Neural cell (in vitro differentiated cells): Measurements from ENCODE around the gene ADARB2. TPM values are rescaled to one million over a fixed set of nuclear protein-coding genes. Genes with fewer than 3 reads are reported as not detected.

ENCODE experiments used
- H2AFZ ChIP-seq: fragments of 200-600, 300-800 bp; sonication (generic), shearing (Covaris generic); 2 replicates; pipeline ENCODE4 v1.6.0; 2014; ENCODE audit warnings: low read depth, mild to moderate bottlenecking, antibody characterized with exemption, low read length, moderate library complexity
- H3F3A ChIP-seq: fragments of 200-600 bp; shearing (Covaris generic); 2 replicates; pipeline ENCODE4 v1.6.1; 2016; ENCODE audit warnings: mild to moderate bottlenecking, moderate library complexity, mixed read lengths, antibody characterized with exemption, low read length; ENCODE audit not compliant: insufficient read depth, poor library complexity, severe bottlenecking
- H3K27ac ChIP-seq: fragments of 200-600, 300-800 bp; sonication (generic), shearing (Covaris generic); 2 replicates; pipeline ENCODE4 v1.5.1; 2014; ENCODE audit warnings: mild to moderate bottlenecking, low read length, moderate library complexity
- H3K27me3 ChIP-seq: fragments of 300-800, 200-600 bp; sonication (generic), shearing (Covaris generic); 2 replicates; pipeline ENCODE4 v1.6.0; 2014; ENCODE audit warnings: mild to moderate bottlenecking, low read depth, low read length, moderate library complexity; ENCODE audit not compliant: insufficient read depth
- H3K36me3 ChIP-seq: fragments of 300-800, 200-600 bp; sonication (generic), shearing (Covaris generic); 2 replicates; pipeline ENCODE4 v1.5.1; 2014; ENCODE audit warnings: mild to moderate bottlenecking, antibody characterized with exemption, low read length, moderate library complexity; ENCODE audit not compliant: insufficient read depth
- H3K4me2 ChIP-seq: fragments of 300-800, 200-600 bp; sonication (generic), shearing (Covaris generic); 2 replicates; pipeline ENCODE4 v1.6.0; 2014; ENCODE audit warnings: mild to moderate bottlenecking, low read length
- H3K4me3 ChIP-seq: fragments of 300-800, 200-600 bp; sonication (generic), shearing (Covaris generic); 2 replicates; pipeline ENCODE4 v1.5.1; 2014; ENCODE audit warnings: mild to moderate bottlenecking, low read length, moderate library complexity
- H3K79me2 ChIP-seq: fragments of 200-600 bp; shearing (Covaris generic); replicated peaks from 2 replicates; pipeline ENCODE4 v1.6.0; 2014; ENCODE audit warnings: mild to moderate bottlenecking, low read length, moderate library complexity; ENCODE audit not compliant: insufficient read depth
- H3K9ac ChIP-seq: fragments of 300-800, 200-600 bp; sonication (generic), shearing (Covaris generic); 2 replicates; pipeline ENCODE4 v1.6.1; 2016; ENCODE audit warnings: mild to moderate bottlenecking, low read length, mixed read lengths
- H3K9me2 ChIP-seq: fragments of 200-600 bp; shearing (Covaris generic); 2 replicates; pipeline ENCODE4 v1.6.1; 2016; ENCODE audit warnings: mild to moderate bottlenecking, low read length, mixed read lengths; ENCODE audit not compliant: insufficient read depth
- H3K9me3 ChIP-seq: fragments of 200-600, 300-800 bp; sonication (generic), shearing (Covaris generic); 2 replicates; pipeline ENCODE4 v1.6.1; 2016; ENCODE audit warnings: mild to moderate bottlenecking, mixed run types, low read length, moderate library complexity, mixed read lengths
- H4K20me1 ChIP-seq: fragments of 200-600 bp; shearing (Covaris generic); 2 replicates; pipeline ENCODE4 v1.6.1; 2016; ENCODE audit warnings: mild to moderate bottlenecking, mixed run types; ENCODE audit not compliant: insufficient read depth
- EP300 ChIP-seq: fragments of 450-650 bp; conservative IDR thresholded peaks from 2 replicates; pipeline ENCODE4 v1.6.1; 2014; ENCODE audit warnings: antibody characterized with exemption, mild to moderate bottlenecking, moderate library complexity; ENCODE audit not compliant: poor library complexity, severe bottlenecking
- EZH2 ChIP-seq: fragments of 200-600, 300-800 bp; shearing (Covaris generic), sonication (generic); IDR thresholded peaks from 2 replicates; pipeline ENCODE4 v1.6.1; 2014; ENCODE audit warnings: antibody characterized with exemption, low read length, borderline replicate concordance, mild to moderate bottlenecking; ENCODE audit not compliant: insufficient read depth, poor library complexity, severe bottlenecking
- MXI1 ChIP-seq: fragments of 450-650 bp; conservative IDR thresholded peaks from 2 replicates; pipeline ENCODE4 v1.6.1; 2014; ENCODE audit warnings: antibody characterized with exemption, mild to moderate bottlenecking; ENCODE audit not compliant: poor library complexity, severe bottlenecking
- POLR2AphosphoS5 ChIP-seq: IDR thresholded peaks from 2 replicates; pipeline ENCODE4 v1.6.1; 2012
- RAD21 ChIP-seq: fragments of 450-650 bp; conservative IDR thresholded peaks from 2 replicates; pipeline ENCODE4 v1.6.1; 2014; ENCODE audit warnings: antibody characterized with exemption, mild to moderate bottlenecking, moderate library complexity
- SMC3 ChIP-seq: fragments of 450-650 bp; conservative IDR thresholded peaks from 2 replicates; pipeline ENCODE4 v1.6.1; 2014; ENCODE audit warnings: antibody characterized with exemption, mild to moderate bottlenecking, moderate library complexity; ENCODE audit not compliant: poor library complexity
- TAF1 ChIP-seq: IDR thresholded peaks from 2 replicates; pipeline ENCODE4 v1.6.1; 2012; ENCODE audit warnings: low read depth
- polyA plus RNA-seq: library from polyadenylated mRNA; depleted of rRNA; stranded (reverse); fragments of >200 nt; gene quantifications from 2 replicates; pipeline ENCODE4 v1.2.3, GENCODE V29; 2014
- TF ChIP-seq, protein P1 (sequence below): IDR thresholded peaks from 2 replicates; pipeline ENCODE4 v1.6.1; 2012; ENCODE audit warnings: borderline replicate concordance
- TF ChIP-seq, protein P2 (sequence below): fragments of 450-650 bp; IDR thresholded peaks from 2 replicates; pipeline ENCODE4 v1.5.1; 2014; ENCODE audit warnings: antibody characterized with exemption, mild to moderate bottlenecking, moderate library complexity; ENCODE audit not compliant: poor library complexity, severe bottlenecking

The ADARB2 gene
- polyA plus RNA-seq, 1 donor from 2014 or later, result 3.6 TPM

DNA sequence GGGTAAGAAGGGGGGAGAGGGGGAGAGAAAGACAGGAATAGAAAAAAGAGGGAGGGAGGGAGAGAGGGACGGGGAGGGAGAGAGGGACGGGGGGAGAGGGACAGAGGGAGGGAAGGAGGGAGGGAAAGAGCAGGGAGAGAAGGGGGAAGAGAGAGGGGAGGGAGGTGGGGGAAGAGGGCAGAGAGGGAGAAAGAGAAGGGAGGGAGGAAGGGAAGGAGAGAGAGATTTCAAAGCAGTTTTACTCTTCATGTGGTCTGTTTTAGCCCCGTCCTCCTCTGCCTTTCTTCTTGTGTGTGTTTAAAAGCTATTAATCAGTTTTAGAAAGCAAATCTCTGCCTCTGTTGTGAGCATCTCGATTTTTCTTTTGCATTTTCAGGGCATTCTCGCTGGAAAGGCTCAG is 444.2 kb downstream of the ADARB2 start:
- no peak overlapping the region for H3K4me3 ChIP-seq
- H3F3A ChIP-seq, result no peaks in the 10 kb centered on the region
- no peaks in the 10 kb centered on the region for H3K79me2 ChIP-seq
- TF ChIP-seq MXI1 (no peak), EZH2 (no peak), SMC3 (no peak), EP300 (no peak), TAF1 (no peak), POLR2AphosphoS5 (no peak), RAD21 (no peak)
- TF ChIP-seq, protein P1, sequence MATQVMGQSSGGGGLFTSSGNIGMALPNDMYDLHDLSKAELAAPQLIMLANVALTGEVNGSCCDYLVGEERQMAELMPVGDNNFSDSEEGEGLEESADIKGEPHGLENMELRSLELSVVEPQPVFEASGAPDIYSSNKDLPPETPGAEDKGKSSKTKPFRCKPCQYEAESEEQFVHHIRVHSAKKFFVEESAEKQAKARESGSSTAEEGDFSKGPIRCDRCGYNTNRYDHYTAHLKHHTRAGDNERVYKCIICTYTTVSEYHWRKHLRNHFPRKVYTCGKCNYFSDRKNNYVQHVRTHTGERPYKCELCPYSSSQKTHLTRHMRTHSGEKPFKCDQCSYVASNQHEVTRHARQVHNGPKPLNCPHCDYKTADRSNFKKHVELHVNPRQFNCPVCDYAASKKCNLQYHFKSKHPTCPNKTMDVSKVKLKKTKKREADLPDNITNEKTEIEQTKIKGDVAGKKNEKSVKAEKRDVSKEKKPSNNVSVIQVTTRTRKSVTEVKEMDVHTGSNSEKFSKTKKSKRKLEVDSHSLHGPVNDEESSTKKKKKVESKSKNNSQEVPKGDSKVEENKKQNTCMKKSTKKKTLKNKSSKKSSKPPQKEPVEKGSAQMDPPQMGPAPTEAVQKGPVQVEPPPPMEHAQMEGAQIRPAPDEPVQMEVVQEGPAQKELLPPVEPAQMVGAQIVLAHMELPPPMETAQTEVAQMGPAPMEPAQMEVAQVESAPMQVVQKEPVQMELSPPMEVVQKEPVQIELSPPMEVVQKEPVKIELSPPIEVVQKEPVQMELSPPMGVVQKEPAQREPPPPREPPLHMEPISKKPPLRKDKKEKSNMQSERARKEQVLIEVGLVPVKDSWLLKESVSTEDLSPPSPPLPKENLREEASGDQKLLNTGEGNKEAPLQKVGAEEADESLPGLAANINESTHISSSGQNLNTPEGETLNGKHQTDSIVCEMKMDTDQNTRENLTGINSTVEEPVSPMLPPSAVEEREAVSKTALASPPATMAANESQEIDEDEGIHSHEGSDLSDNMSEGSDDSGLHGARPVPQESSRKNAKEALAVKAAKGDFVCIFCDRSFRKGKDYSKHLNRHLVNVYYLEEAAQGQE, result no peak
- TF ChIP-seq, protein P2, sequence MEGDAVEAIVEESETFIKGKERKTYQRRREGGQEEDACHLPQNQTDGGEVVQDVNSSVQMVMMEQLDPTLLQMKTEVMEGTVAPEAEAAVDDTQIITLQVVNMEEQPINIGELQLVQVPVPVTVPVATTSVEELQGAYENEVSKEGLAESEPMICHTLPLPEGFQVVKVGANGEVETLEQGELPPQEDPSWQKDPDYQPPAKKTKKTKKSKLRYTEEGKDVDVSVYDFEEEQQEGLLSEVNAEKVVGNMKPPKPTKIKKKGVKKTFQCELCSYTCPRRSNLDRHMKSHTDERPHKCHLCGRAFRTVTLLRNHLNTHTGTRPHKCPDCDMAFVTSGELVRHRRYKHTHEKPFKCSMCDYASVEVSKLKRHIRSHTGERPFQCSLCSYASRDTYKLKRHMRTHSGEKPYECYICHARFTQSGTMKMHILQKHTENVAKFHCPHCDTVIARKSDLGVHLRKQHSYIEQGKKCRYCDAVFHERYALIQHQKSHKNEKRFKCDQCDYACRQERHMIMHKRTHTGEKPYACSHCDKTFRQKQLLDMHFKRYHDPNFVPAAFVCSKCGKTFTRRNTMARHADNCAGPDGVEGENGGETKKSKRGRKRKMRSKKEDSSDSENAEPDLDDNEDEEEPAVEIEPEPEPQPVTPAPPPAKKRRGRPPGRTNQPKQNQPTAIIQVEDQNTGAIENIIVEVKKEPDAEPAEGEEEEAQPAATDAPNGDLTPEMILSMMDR, result no peak
- peak overlapping the region; percentile 65 for H3K27ac ChIP-seq
- H4K20me1 ChIP-seq, result no peaks in the 10 kb centered on the region
- peak overlapping the region; percentile 16 for H2AFZ ChIP-seq
- H3K9ac ChIP-seq, result no peak overlapping the region
- no peaks in the 10 kb centered on the region for H3K27me3 ChIP-seq
- H3K4me2 ChIP-seq, result no peak overlapping the region
- H3K9me2 ChIP-seq, result no peaks in the 10 kb centered on the region
- no peaks in the 10 kb centered on the region for H3K36me3 ChIP-seq
- H3K9me3 ChIP-seq, result no peaks in the 10 kb centered on the region

DNA sequence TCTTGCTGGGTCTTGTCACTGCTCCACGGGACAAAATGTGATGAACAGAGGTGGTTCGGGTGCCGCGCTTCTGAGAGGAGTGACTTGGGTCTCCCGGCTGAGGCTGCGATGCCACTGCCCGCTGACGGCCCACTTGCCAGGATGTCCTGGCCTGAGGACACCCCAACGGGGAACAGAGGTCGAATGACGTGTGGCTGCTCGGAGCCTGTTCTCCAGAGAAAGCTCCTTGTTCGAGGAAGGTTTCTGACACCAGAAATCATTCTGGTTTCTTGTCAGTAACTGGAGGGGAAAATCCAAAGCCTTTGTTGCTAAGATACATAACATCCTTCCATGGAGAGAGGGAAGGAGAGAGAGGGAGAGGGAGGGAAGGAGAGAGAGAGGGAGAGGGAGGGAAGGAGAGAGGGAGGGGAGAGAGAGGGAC is 444.7 kb downstream of the ADARB2 start:
- no peaks in the 10 kb centered on the region for H3K27me3 ChIP-seq
- no peaks in the 10 kb centered on the region for H3K9me2 ChIP-seq
- no peak overlapping the region for H3K4me2 ChIP-seq
- no peaks in the 10 kb centered on the region for H3K79me2 ChIP-seq
- H3F3A ChIP-seq, result no peaks in the 10 kb centered on the region
- peak overlapping the region; percentile 43 for H3K9ac ChIP-seq
- no peak for TF ChIP-seq EZH2
- TF ChIP-seq MXI1, result no peak
- no peak for TF ChIP-seq EP300
- TF ChIP-seq RAD21, result no peak
- TF ChIP-seq, protein P1, result no peak
- TF ChIP-seq, protein P2, result no peak
- TF ChIP-seq TAF1, result no peak
- no peak for TF ChIP-seq SMC3
- TF ChIP-seq POLR2AphosphoS5, result no peak
- peak overlapping the region; percentile 33 for H3K4me3 ChIP-seq
- H3K9me3 ChIP-seq, result no peaks in the 10 kb centered on the region
- no peaks in the 10 kb centered on the region for H4K20me1 ChIP-seq
- H3K27ac ChIP-seq, result peak overlapping the region; percentile 65
- H2AFZ ChIP-seq, result peak overlapping the region; percentile 16
- no peaks in the 10 kb centered on the region for H3K36me3 ChIP-seq
